Small intestine (tissue), 7 donors: ENCODE data around the gene TSBP1. TPM values are rescaled to one million over a fixed set of nuclear protein-coding genes. Genes with fewer than 3 reads are reported as not detected.
"Not testable (repeated sequence)": the region's sequence is repeated elsewhere in the genome, so short reads cannot be mapped to it uniquely, and the experiment has no call there.

Experiments
- DNase-seq, 2 donors: peaks; one replicate each; pipeline versions ENCODE4 v3.0.0 to v3.0.0-alpha.2; 2013
- FAIRE-seq: peaks from 2 replicates; lab custom pipeline; 2012; peaks lifted over from hg19 to GRCh38; lab: Jason Lieb, UNC
- H3K27ac ChIP-seq, 3 donors: one replicate each; pipeline ENCODE4 v1.5.1; 2013; ENCODE audit warnings: low read length in 2 of 3, mild to moderate bottlenecking in 2 of 3, control low read depth in 1 of 3, inconsistent platforms in 1 of 3, low read depth in 1 of 3, moderate library complexity in 1 of 3
- H3K27me3 ChIP-seq, 3 donors: one replicate each; pipeline ENCODE4 v1.6.1; 2013; ENCODE audit warnings: low read length in 3 of 3, inconsistent platforms in 1 of 3; ENCODE audit not compliant: control insufficient read depth in 3 of 3, insufficient read depth in 3 of 3
- H3K36me3 ChIP-seq, 3 donors: one replicate each; pipeline ENCODE4 v1.6.1; 2013; ENCODE audit warnings: low read length in 3 of 3, inconsistent platforms in 1 of 3, low read depth in 1 of 3, mild to moderate bottlenecking in 1 of 3, moderate library complexity in 1 of 3; ENCODE audit not compliant: control insufficient read depth in 3 of 3, insufficient read depth in 2 of 3
- H3K4me1 ChIP-seq, 3 donors: one replicate each; pipeline ENCODE4 v1.6.1; 2013; ENCODE audit warnings: low read length in 2 of 3, inconsistent platforms in 1 of 3, low read depth in 1 of 3, mild to moderate bottlenecking in 1 of 3, moderate library complexity in 1 of 3; ENCODE audit not compliant: control insufficient read depth in 3 of 3, insufficient read depth in 2 of 3
- H3K4me3 ChIP-seq, 3 donors: one replicate each; pipeline ENCODE4 v1.5.1; 2013; ENCODE audit warnings: low read length in 3 of 3, control low read depth in 1 of 3, inconsistent platforms in 1 of 3, low read depth in 1 of 3, mild to moderate bottlenecking in 1 of 3, moderate library complexity in 1 of 3
- H3K9me3 ChIP-seq, 2 donors: one replicate each; pipeline ENCODE4 v1.6.1; 2013; ENCODE audit warnings: low read depth in 1 of 2, low read length in 1 of 2; ENCODE audit not compliant: control insufficient read depth in 2 of 2, insufficient read depth in 1 of 2
- WGBS, 3 donors: extraction: QIAGEN DNeasy Blood & Tissue Kit; methylation state at CpG; one replicate each; pipeline ENCODE4 v1.1.7; 2013; 5-methylcytosine and 5-hydroxymethylcytosine counted together
- polyA plus RNA-seq, 4 donors: library from polyadenylated mRNA; stranded (reverse) in 3 of 4; unstranded in 1 of 4; fragments of 200-250 nt in 3 of 4; fragments of 120-200 nt in 1 of 4; gene quantifications; one replicate each; pipeline versions ENCODE4 v1.2.1 to v1.2.3, GENCODE V29; 2013
- donor health status: healthy with polysubstance abuse.
- donor health status: control.
- donor health status: control.
- donor health status: Bipolar disorder and iron deficiency.
- donor health status: healthy.

The TSBP1 gene
- polyA plus RNA-seq, 4 donors, result not detected

DNA sequence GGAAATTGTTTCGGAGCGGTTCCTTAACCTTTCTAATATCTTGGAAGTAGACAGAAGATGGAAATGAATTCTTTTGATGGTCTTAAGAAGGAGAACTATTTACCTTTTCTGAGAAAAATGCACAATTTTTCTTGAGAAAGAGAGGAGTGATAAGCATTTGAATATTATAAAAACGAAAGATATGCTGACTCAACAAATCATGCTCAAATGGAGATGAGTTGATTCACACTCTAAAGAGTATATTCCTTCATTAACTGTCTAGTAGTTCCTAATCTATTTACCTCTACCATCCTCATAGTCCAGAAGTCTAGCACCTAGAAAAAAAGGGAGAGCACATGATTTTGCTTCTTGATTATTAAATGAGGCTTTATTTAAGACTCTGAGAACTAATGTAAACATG is 4.1 kb downstream of the TSBP1 start:
- Histone ChIP-seq H3K36me3 (no peaks in the 10 kb centered on the region), H3K9me3 (no peaks in the 10 kb centered on the region), H3K4me1 (no peaks in the 10 kb centered on the region), H3K27ac (no peak overlapping the region), H3K27me3 (peaks cover 0 to 4% (median 0%) of the 10 kb centered on the region in 3 donors), H3K4me3 (no peak overlapping the region)
- WGBS, 3 donors, result 78 to 91% (median 89%) methylated on average over 3 of the region's 3 CpGs
- FAIRE-seq, result no peak
- DNase-seq, result no peak

DNA sequence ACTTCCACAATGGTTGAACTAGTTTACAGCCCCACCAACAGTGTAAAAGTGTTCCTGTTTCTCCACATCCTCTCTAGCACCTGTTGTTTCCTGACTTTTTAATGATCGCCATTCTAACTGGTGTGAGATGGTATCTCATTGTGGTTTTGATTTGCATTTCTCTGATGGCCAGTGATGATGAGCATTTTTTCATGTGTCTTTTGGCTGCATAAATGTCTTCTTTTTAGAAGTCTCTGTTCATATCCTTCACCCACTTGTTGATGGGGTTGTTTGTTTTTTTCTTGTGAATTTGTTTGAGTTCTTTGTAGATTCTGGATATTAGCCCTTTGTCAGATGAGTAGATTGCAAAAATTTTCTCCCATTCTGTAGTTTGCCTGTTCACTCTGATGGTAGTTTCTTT is 12.5 kb downstream of the TSBP1 start:
- not testable (repeated sequence) for H3K4me1 ChIP-seq, DNase-seq, H3K9me3 ChIP-seq, H3K27ac ChIP-seq, H3K27me3 ChIP-seq, H3K4me3 ChIP-seq, H3K36me3 ChIP-seq, FAIRE-seq
- WGBS, 3 donors, result 40% methylated on average over 1 of the region's 1 CpG; no CpG with 5 or more reads in 2 of the 3 donors

DNA sequence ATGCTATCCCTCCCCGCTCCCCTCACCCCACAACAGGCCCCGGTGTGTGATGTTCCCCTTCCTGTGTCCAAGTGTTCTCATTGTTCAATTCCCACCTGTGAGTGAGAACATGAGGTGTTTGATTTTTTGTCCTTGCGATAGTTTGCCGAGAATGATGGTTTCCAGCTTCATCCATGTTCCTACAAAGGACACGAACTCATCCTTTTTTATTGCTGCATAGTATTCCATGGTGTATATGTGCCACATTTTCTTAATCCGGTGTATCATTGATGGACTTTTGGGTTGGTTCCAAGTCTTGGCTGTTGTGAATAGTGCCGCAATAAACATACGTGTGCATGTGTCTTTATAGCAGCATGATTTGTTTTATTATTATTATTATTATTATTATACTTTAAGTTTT is 13.2 kb downstream of the TSBP1 start:
- not testable (repeated sequence) for H3K4me1 ChIP-seq, H3K27me3 ChIP-seq, H3K36me3 ChIP-seq, H3K9me3 ChIP-seq, H3K4me3 ChIP-seq, FAIRE-seq, H3K27ac ChIP-seq, DNase-seq
- WGBS, 3 donors, result 70 to 98% (median 91%) methylated on average over 6 to 8 of the region's 8 CpGs

DNA sequence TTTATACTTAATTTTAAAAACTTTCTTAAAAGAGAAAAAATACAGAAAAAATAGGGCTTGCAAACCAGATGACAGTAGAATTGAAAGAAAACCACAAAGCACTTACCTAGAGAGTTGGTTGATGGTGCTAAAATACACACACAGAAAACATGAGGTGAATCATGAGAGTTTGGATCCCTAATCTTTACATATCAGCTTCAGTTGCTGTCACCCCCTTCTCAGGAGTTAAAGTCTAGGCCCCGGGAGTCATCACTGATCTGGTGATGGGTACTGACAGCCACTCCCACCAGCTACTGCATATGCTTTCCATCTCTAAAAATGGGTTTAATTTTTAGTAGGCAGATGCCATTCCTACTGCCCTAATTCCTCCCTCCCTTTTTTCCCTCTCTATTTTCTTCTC is 16.7 kb downstream of the TSBP1 start:
- Histone ChIP-seq H3K27ac (no peak overlapping the region), H3K9me3 (no peaks in the 10 kb centered on the region), H3K4me1 (no peaks in the 10 kb centered on the region), H3K27me3 (peaks cover 0 to under 1% (median 0%) of the 10 kb centered on the region in 3 donors), H3K4me3 (no peak overlapping the region), H3K36me3 (no peaks in the 10 kb centered on the region)
- 60 to 100% (median 82%) methylated on average over 1 of the region's 1 CpG for WGBS, 3 donors
- FAIRE-seq (no peak), DNase-seq (no peak)

DNA sequence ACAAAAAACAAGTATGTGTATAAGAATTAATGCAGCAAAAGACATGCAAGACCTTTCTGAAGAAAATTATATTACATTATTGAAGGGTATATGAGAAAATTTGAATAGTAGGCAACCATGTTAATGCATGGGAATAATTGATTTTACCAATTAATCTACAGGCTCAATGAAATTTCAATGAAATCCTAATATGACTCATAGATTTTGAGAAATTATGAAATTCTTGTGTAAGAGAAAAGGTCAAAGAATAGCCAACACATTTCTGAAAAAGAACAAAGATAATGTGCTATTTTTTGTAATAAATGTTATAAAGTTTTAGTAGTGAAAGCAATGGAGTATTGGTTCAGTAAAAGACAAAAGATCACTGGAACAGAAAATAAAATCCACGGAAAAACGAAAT is 18.4 kb downstream of the TSBP1 start:
- Histone ChIP-seq H3K9me3 (no peaks in the 10 kb centered on the region), H3K27me3 (peaks cover 0 to 3% (median 0%) of the 10 kb centered on the region in 3 donors), H3K4me3 (no peak overlapping the region), H3K36me3 (no peaks in the 10 kb centered on the region), H3K4me1 (no peaks in the 10 kb centered on the region), H3K27ac (no peak overlapping the region)
- no peak for DNase-seq
- 90 to 94% (median 93%) methylated on average over 2 of the region's 2 CpGs for WGBS, 3 donors
- no peak for FAIRE-seq

GRCh38 chr6:32340242-32340641 is 31.5 kb downstream of the TSBP1 start:
- no peaks in the 10 kb centered on the region for H3K4me1 ChIP-seq
- H3K4me3 ChIP-seq, result no peak overlapping the region
- no peak for FAIRE-seq
- no peak for DNase-seq
- peaks cover 0 to 4% (median 0%) of the 10 kb centered on the region in 3 donors for H3K27me3 ChIP-seq
- H3K27ac ChIP-seq, result no peak overlapping the region
- no peaks in the 10 kb centered on the region for H3K9me3 ChIP-seq
- H3K36me3 ChIP-seq, result no peaks in the 10 kb centered on the region
- WGBS, 3 donors, result 76 to 94% (median 90%) methylated on average over 2 of the region's 2 CpGs

DNA sequence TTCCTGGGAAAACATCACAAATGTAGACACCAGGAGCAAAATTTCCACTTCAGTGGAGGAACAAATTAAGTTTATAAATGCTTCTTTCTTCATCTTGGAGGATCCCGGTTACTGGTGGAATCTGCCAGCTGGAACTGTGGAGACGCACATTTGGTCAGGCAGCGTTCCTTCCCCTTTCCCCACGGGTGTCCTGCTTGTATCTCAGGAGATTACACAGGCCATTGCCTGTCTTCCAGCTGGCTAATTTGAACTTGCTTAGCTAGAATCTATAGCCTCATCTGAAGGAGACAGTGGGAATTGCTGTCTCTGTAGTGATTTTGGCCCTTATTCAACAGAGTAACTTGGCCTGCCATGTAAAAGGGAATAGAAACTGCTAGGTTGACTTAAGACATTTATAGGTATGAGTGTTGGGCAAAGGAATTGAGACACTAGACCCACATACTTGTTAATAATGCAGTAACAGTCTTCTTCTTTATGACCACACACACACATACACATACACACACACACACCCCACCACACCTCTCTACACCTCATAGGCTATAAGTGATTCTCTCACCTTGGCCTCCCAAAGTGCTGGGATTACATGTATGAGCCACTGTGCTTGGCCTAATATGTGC is 34.4 kb downstream of the TSBP1 start:
- Histone ChIP-seq H3K4me1 (no peaks in the 10 kb centered on the region), H3K27ac (no peak overlapping the region), H3K4me3 (no peak overlapping the region), H3K9me3 (no peaks in the 10 kb centered on the region), H3K36me3 (no peaks in the 10 kb centered on the region), H3K27me3 (peaks cover 0 to 7% (median 0%) of the 10 kb centered on the region in 3 donors)
- FAIRE-seq (no peak), DNase-seq (no peak)
- WGBS, 3 donors, result 76 to 93% (median 80%) methylated on average over 4 of the region's 4 CpGs

DNA sequence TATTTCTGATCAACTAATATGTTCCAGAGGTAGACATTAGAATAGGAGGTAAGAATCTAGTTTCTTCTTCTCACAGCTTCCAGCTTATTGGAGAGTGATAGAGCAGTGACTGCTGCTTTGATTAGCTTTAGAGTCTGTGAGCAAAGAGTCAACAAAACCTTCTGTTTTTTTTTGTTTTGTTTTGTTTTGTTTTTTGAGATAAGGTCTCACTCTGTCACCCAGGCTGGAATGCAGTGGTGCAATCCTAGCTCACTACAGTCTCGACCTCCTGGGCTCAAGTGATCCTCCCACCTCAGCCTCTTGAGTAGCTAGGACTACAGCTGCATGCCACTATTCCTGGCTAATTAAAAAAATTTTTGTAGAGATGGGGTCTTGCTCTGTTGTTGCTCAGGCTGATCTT is 39.3 kb downstream of the TSBP1 start:
- H3K4me1 ChIP-seq, result no peaks in the 10 kb centered on the region
- H3K36me3 ChIP-seq, result no peaks in the 10 kb centered on the region
- no peak for DNase-seq
- 0 to 62% (median 54%) methylated on average over 1 of the region's 1 CpG for WGBS, 3 donors
- peaks cover 0 to 7% (median 0%) of the 10 kb centered on the region in 3 donors for H3K27me3 ChIP-seq
- H3K9me3 ChIP-seq, result no peaks in the 10 kb centered on the region
- no peak for FAIRE-seq
- no peak overlapping the region for H3K27ac ChIP-seq
- no peak overlapping the region for H3K4me3 ChIP-seq

- no peak for FAIRE-seq
- no peaks in the 10 kb centered on the region for H3K4me1 ChIP-seq
These were observed 42.6 kb downstream of the TSBP1 start for GRCh38 chr6:32329141-32329540.

More at GRCh38 chr6:32329141-32329540, 42.6 kb downstream of the TSBP1 start:
- H3K27me3 ChIP-seq, result peaks cover 0 to 7% (median 0%) of the 10 kb centered on the region in 3 donors
- DNase-seq, result no peak
- no peak overlapping the region for H3K4me3 ChIP-seq
- no peaks in the 10 kb centered on the region for H3K36me3 ChIP-seq
- no peaks in the 10 kb centered on the region for H3K9me3 ChIP-seq
- H3K27ac ChIP-seq, result no peak overlapping the region
